ES-I3 (cell line): Measurements from ENCODE around the gene MTUS2.

Source experiments
- H3K36me3 ChIP-seq: 2 replicates; pipeline ENCODE4 v1.6.1; 2013; ENCODE audit warnings: mild to moderate bottlenecking, low read length, control low read depth, moderate library complexity; ENCODE audit not compliant: insufficient read depth
- H3K4me1 ChIP-seq: 2 replicates; pipeline ENCODE4 v1.6.1; 2013; ENCODE audit warnings: mild to moderate bottlenecking, control low read depth, low read length; ENCODE audit not compliant: insufficient read depth
- H3K9ac ChIP-seq: 2 replicates; pipeline ENCODE4 v1.6.1; 2013; ENCODE audit warnings: low read depth, mild to moderate bottlenecking, low read length, moderate library complexity
- H3K9me3 ChIP-seq: 2 replicates; pipeline ENCODE4 v1.6.1; 2013; ENCODE audit warnings: mild to moderate bottlenecking, low read length, moderate library complexity; ENCODE audit not compliant: control insufficient read depth, insufficient read depth

The MTUS2 gene

DNA sequence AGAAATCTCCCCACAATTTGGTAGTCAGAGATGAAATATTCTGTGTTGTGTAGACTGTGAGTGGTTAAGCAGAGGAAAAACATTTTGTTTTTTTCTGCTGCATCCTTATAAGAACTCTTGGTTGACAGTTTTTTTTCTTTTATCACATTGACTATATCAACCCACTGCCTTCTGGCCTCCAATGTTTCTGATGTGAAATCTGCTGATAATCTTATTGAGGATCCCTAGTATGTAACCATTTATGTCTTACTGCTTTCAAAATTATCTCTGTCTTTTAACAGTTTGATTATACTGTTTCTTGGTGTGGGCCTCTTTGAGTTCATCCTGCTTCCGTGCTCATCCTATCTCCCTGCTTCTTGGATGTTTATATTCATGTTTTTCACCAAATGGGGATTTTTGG, 316.9 kb downstream of the MTUS2 start:
- H3K9ac ChIP-seq = no peak overlapping the region
- H3K36me3 ChIP-seq = no peaks in the 10 kb centered on the region
- H3K4me1 ChIP-seq = no peaks in the 10 kb centered on the region
- peaks cover 6% of the 10 kb centered on the region; the same call in 1 of the 2 replicates for H3K9me3 ChIP-seq

DNA sequence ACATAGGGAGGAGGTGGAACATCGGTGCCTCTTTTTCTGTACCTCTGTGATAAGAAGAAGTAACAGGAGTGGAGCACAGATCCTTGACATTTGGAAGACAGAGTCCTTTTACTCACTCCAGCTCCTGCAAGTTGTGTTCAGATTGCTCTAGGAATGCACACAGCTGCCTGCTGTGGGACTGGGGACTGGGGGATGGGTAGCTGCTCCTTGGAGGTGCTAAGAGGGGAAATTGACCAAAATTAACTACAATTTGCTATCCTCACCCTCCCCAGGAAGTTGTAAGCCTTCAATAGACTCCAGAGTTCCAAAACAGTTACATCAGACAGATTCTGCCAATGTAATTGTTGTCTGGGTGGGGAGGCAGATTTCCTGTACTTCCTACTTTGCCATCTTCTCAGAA, 317.9 kb downstream of the MTUS2 start:
- no peak overlapping the region for H3K9ac ChIP-seq
- peaks cover 6% of the 10 kb centered on the region; the same call in 1 of the 2 replicates for H3K9me3 ChIP-seq
- no peaks in the 10 kb centered on the region for H3K4me1 ChIP-seq
- no peaks in the 10 kb centered on the region for H3K36me3 ChIP-seq

DNA sequence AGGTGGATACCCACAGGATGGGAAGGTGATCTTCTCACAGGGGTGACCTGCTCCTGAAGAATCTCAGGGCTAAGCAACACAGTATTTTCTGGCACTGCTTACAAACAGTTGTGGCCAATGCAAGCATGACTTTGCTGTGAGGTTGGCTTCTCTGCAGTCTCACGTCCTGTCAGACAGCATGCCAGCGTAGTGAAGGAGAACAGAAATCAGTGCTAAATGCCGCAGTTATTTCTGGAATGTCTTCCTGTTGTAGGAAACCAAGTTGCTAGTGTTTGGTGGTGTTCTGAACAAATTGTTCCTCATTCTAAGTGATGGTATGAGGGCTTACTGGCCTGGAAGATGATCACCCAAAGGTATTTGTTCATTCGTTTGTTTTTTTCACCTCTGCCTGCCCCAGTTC, 320.1 kb downstream of the MTUS2 start:
- H3K9me3 ChIP-seq = peaks cover 6% of the 10 kb centered on the region; the same call in 1 of the 2 replicates
- no peaks in the 10 kb centered on the region for H3K4me1 ChIP-seq
- H3K9ac ChIP-seq = no peak overlapping the region
- H3K36me3 ChIP-seq = no peaks in the 10 kb centered on the region

DNA sequence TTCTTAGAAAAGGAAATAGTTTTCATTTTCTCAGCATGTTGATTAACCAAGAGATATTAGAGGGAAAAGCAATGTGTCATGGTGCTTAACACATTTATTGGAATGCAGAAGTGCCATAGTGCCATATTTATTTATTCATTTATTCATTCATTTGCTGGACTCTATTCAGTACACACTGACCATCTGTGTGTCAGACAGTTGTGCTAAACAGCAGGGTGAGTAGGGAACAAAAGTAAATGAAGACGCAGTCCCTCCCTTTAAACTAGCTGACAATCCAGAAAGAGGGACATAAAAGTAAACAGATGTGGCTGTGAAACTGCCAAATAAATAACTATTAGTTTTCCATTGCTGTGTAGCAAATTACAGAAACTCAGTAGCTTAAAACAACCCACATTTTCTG, 323.7 kb downstream of the MTUS2 start:
- Histone ChIP-seq H3K9me3 (no peaks in the 10 kb centered on the region), H3K9ac (no peak overlapping the region), H3K36me3 (no peaks in the 10 kb centered on the region), H3K4me1 (no peaks in the 10 kb centered on the region)

DNA sequence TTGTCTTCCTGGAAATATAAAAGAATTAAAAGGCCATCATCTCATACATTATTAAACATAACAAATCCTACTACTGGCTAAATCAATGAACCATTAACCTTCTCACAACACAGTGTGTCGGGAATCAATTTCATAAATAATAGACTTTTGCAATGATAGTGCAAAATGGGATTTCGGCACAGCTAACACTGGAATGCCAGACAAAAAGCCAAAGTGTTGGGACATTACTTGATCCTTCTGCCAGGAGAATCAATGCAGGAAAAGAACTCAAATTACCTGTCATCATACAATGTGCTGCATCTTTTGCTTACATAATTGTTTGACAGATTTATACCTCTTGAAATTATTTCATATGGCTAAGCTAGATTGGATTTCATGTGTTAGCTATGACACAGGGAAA, 334.3 kb downstream of the MTUS2 start:
- Histone ChIP-seq H3K9me3 (no peaks in the 10 kb centered on the region), H3K36me3 (no peaks in the 10 kb centered on the region), H3K4me1 (no peaks in the 10 kb centered on the region), H3K9ac (no peak overlapping the region)

DNA sequence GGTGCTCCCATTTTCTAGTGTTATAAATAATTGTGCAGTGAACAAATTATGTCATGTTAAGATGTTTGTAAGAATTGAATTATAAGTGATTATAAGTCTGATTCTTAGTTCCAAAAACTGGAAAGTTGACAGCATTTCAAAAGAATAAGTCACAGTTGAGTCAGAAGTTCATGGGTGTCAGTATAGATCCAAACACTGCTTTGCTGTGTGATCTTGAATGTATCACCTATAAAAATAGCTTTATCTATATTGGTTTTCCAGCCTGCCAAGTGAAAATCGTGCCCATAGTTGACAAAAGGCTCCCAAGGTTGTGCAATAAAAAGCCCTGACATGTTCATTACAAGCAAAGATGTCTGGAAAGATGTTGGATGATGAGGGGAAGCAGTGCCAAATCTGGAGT, 336.0 kb downstream of the MTUS2 start:
- H3K9ac ChIP-seq = no peak overlapping the region
- H3K4me1 ChIP-seq = no peaks in the 10 kb centered on the region
- H3K36me3 ChIP-seq = no peaks in the 10 kb centered on the region
- H3K9me3 ChIP-seq = no peaks in the 10 kb centered on the region

DNA sequence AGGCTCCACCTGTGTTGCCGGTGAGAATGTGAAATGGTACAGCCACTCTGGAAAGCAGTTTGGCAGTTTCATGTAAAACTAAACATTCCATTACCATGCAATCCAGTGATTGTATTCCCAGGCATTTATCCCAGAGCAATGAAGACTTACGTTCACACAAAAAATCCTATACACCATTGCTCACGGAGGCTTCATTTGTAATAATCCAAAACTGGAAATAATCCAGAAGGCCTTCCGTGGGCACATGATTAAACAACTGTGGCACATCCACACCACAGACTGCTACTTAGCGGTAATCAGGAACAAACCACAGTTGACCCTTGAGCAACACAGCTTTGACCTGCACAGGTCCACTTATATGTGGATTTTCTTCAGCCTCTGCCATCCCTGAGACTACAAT, 339.7 kb downstream of the MTUS2 start:
- H3K9ac ChIP-seq = no peak overlapping the region
- H3K9me3 ChIP-seq = no peaks in the 10 kb centered on the region
- no peaks in the 10 kb centered on the region for H3K4me1 ChIP-seq
- H3K36me3 ChIP-seq = no peaks in the 10 kb centered on the region

DNA sequence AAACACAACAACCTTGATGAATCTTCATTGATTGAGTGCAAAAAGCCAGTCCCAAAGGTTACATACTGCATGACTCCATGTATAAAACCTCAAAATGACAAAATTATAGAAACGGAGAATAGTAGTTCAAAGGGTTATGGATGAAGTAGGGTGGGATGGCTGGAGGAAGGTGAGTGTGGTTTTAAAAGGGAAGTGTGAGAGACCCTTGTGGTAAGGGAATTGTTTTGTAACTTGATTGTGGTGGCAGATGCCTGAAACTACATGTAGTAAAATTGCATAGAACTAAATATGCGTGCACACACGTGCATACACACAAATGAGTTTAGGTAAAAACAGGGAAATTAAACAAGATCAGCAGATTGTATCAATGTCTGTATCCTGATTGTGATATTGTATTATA, 340.7 kb downstream of the MTUS2 start:
- H3K36me3 ChIP-seq = no peaks in the 10 kb centered on the region
- H3K9ac ChIP-seq = no peak overlapping the region
- H3K9me3 ChIP-seq = no peaks in the 10 kb centered on the region
- H3K4me1 ChIP-seq = no peaks in the 10 kb centered on the region

DNA sequence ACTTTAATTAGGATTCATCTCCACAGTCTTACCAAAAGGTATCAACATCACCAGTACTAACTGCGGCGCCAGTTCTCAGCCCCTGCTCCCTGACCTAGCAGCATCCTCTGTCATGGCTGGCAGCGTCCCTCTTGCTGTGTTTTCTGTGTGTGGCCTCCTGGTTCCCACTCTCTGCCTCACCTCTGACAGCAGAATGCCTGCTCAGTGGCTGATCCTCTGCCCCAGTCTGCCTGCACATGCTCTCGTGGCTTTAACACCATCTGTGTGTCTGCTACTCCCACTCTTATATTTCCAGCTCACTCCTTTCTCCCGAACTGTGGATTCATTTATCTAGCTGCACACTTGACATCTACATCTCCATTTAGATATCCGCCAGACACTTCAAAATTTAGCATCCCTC, 341.5 kb downstream of the MTUS2 start:
- H3K4me1 ChIP-seq = no peaks in the 10 kb centered on the region
- no peaks in the 10 kb centered on the region for H3K9me3 ChIP-seq
- no peak overlapping the region for H3K9ac ChIP-seq
- no peaks in the 10 kb centered on the region for H3K36me3 ChIP-seq

DNA sequence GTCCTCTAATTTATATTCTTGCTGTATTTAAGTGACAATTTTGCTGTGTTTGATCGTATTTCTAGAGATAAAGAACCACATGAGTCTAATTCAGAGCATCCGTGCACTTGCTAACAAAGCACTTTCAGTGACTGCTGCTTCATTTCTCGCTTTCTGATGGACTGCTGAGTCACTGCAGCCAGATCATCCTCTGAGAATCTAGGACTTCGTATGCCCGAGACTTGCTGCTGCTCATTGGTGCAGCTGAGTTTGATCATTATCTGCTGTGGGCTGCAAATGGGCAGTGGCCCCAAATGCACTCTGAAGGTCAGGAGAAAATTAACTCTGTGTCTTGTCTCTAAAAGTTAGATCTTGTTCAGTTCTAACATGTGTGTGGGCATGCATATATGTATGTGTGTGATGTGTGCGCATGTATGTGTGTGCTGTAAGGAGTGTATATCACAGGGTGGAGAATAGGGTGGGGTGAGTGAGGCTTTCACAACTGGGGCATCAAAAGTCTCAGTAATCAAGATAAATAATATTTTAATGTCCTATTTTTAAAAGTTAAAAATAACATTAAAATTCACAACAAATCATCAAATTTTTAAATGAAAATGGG, 342.6 kb downstream of the MTUS2 start:
- Histone ChIP-seq H3K9ac (no peak overlapping the region), H3K4me1 (no peaks in the 10 kb centered on the region), H3K36me3 (no peaks in the 10 kb centered on the region), H3K9me3 (no peaks in the 10 kb centered on the region)

DNA sequence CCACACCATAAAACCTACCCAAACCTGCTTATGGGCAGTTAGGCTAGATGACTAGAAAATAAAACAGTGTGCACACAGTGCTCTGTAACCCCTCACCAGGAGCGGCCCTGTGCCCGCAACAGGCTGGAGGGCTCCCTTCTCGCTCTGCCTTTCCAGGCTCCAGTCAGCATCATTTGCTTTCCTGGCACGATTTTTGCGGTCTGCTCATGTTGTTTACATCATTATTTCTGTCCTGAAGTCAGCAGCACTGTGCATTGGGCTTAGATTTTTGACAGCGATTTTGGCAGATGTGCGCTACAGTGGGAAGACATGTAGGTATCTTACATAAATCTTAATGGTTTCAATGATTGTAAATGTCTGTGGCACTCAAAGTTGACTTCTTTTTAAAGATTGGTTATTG, 344.0 kb downstream of the MTUS2 start:
- H3K9me3 ChIP-seq = no peaks in the 10 kb centered on the region
- H3K4me1 ChIP-seq = no peaks in the 10 kb centered on the region
- H3K9ac ChIP-seq = no peak overlapping the region
- no peaks in the 10 kb centered on the region for H3K36me3 ChIP-seq

DNA sequence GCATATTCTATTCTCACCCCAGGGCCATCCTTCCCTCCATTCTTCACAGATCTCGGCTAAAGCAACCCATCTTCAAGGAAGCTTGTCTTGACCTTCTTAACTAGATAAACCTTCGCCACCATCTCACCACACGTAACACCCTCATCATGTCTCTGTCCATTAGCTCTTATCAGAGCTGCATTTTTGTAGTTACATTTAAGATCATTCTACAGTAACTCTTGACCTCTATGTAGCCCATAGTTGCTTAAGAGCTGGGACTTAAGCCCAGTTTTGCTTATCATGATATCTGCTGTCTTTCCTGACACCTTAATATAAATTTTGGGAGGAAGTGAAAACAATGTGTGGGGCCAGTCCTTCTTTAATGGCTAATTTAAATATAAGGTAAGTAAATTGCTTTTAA, 345.1 kb downstream of the MTUS2 start:
- H3K9me3 ChIP-seq = no peaks in the 10 kb centered on the region
- no peaks in the 10 kb centered on the region for H3K4me1 ChIP-seq
- no peak overlapping the region for H3K9ac ChIP-seq
- H3K36me3 ChIP-seq = no peaks in the 10 kb centered on the region

DNA sequence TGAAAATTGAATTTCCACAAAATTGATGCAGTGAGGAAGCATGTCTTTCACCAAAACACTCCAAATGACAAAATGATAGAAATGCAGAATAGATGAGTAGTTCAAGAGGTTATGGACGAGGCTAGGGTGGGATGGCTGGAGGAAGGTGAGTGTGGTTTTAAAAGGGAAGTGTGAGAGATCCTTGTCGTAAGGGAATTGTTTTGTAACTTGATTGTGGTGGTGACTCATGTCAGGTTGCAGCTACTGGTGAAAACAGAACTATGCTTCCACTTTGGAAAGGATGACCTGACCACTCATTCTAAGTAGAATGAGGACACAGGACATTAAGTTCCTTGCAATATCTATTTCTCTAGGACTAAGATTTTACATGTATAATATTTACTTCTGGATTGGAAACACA, 345.7 kb downstream of the MTUS2 start:
- Histone ChIP-seq H3K9ac (no peak overlapping the region), H3K36me3 (no peaks in the 10 kb centered on the region), H3K9me3 (no peaks in the 10 kb centered on the region), H3K4me1 (no peaks in the 10 kb centered on the region)

DNA sequence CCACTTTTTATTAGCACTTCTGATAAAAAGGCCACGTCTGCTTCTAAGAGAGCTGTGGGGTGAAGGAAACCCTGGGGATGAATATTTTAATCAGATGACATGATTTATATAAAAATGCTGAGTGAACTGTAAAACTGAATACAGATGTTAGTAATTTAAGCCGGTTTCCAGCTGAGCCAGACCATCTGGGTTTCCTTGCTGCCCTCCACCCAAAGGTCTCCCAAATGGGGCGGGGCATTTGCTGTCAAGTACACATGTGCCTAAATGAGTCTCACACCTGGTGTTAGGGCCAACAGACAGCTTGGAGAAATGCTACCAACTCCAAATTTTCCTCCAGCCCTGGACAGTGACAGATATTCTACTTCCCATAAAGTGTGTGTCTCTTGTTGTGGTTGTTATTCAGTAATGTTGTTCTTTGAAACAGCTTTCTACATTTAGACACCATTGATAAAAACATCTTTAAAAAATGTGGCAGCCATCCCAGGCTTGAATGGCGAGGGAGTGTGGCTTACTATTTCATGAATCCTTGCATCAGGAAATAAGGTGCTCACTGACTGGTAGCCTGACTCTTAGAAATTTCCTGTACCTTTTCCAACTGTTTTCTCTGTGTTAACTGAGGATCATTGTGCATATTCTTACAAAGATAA, 350.4 kb downstream of the MTUS2 start:
- Histone ChIP-seq H3K9me3 (no peaks in the 10 kb centered on the region), H3K4me1 (no peaks in the 10 kb centered on the region), H3K9ac (no peak overlapping the region), H3K36me3 (no peaks in the 10 kb centered on the region)

DNA sequence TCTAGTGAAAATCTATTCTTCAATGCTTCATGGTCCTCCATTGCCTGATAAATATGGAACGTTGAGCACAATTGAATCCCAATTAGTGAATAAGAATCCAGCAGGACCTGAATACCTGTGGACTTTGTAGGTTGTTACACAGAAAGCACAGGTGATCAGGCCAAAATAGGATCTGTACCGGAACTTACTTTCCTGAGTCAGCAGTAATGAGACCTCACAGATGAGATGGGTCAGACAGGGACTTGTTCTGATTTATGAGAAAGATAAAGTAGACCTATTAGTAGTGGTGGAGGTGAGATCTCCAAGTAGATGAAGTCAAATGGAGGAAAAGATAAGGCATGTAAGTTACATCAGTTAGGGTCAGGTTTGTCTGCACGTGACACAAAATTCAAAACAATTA, 351.1 kb downstream of the MTUS2 start:
- no peaks in the 10 kb centered on the region for H3K4me1 ChIP-seq
- H3K36me3 ChIP-seq = no peaks in the 10 kb centered on the region
- no peak overlapping the region for H3K9ac ChIP-seq
- H3K9me3 ChIP-seq = no peaks in the 10 kb centered on the region
